ENCODE measurements around the gene SETD1A. TPM values are rescaled to one million over a fixed set of nuclear protein-coding genes. Genes with fewer than 3 reads are reported as not detected.
A peak's percentile ranks its signal among the peaks of the same experiment; 100 is the strongest.

The SETD1A gene
- 10 to 100 TPM; 15.3 to 23.3 (median 18.6) TPM for polyA plus RNA-seq (ENCODE audit: insufficient read length in 4 of 4)

GRCh38 chr16:30957456-30958174 is at the start of gene SETD1A:
SETD1A (plus strand) TSS chr16:30957754; CDS start chr16:30958732, 978 bp downstream.
- peak; percentile 90 to 96 (median 93) for DNase-seq (ENCODE audit: low read depth in 4 of 4, low spot score in 2 of 4)

GRCh38 chr16:30910427-30911029 is 47.0 kb upstream of the SETD1A start:
- no peak for DNase-seq (ENCODE audit: low read depth in 4 of 4, low spot score in 2 of 4)

- DNase-seq (ENCODE audit: low read depth in 4 of 4, low spot score in 2 of 4) = no peak
Observed at GRCh38 chr16:30912794-30913412, 44.7 kb upstream of the SETD1A start.

GRCh38 chr16:30914830-30915229 is 42.7 kb upstream of the SETD1A start:
- DNase-seq (ENCODE audit: low read depth in 4 of 4, low spot score in 2 of 4) = no peak

- no peak for DNase-seq (ENCODE audit: low read depth in 4 of 4, low spot score in 2 of 4)
Observed at GRCh38 chr16:30918614-30919013, 38.9 kb upstream of the SETD1A start.

- DNase-seq (ENCODE audit: low read depth in 4 of 4, low spot score in 2 of 4) = no peak
Observed at GRCh38 chr16:30920891-30921290, 36.7 kb upstream of the SETD1A start.

- no peak for DNase-seq (ENCODE audit: low read depth in 4 of 4, low spot score in 2 of 4)
Observed at GRCh38 chr16:30921459-30921747, 36.2 kb upstream of the SETD1A start.

- DNase-seq (ENCODE audit: low read depth in 4 of 4, low spot score in 2 of 4) = peak; percentile 91 to 97 (median 94)
Observed at GRCh38 chr16:30921748-30922419, 35.7 kb upstream of the SETD1A start.

GRCh38 chr16:30922420-30922959 is 35.1 kb upstream of the SETD1A start:
- peak; percentile 98 to 100 (median 99) for DNase-seq (ENCODE audit: low read depth in 4 of 4, low spot score in 2 of 4)

GRCh38 chr16:30922960-30923535 is 34.5 kb upstream of the SETD1A start:
- peak; percentile 98 to 100 (median 100) for DNase-seq (ENCODE audit: low read depth in 4 of 4, low spot score in 2 of 4)

GRCh38 chr16:30923554-30924075 is 33.9 kb upstream of the SETD1A start, which contains the start of gene FBXL19:
FBXL19 (plus strand) TSS chr16:30923572; CDS start chr16:30925755, 2,183 bp downstream.
- DNase-seq (ENCODE audit: low read depth in 4 of 4, low spot score in 2 of 4) = peak in 1 of 4 donors; percentile 45

GRCh38 chr16:30924076-30924912 is 33.3 kb upstream of the SETD1A start:
- DNase-seq (ENCODE audit: low read depth in 4 of 4, low spot score in 2 of 4) = no peak

GRCh38 chr16:30924913-30925631 is 32.5 kb upstream of the SETD1A start:
- no peak for DNase-seq (ENCODE audit: low read depth in 4 of 4, low spot score in 2 of 4)

- no peak for DNase-seq (ENCODE audit: low read depth in 4 of 4, low spot score in 2 of 4)
Observed at GRCh38 chr16:30925632-30925987, 31.9 kb upstream of the SETD1A start.

- DNase-seq (ENCODE audit: low read depth in 4 of 4, low spot score in 2 of 4) = no peak
Observed at GRCh38 chr16:30925995-30926811, 31.4 kb upstream of the SETD1A start.

- DNase-seq (ENCODE audit: low read depth in 4 of 4, low spot score in 2 of 4) = no peak
Observed at GRCh38 chr16:30926937-30927788, 30.4 kb upstream of the SETD1A start.

- DNase-seq (ENCODE audit: low read depth in 4 of 4, low spot score in 2 of 4) = peak in 3 of 4 donors; percentile 52 to 80 (median 61)
Observed at GRCh38 chr16:30927789-30928378, 29.7 kb upstream of the SETD1A start.

Data from left renal cortex interstitium (tissue), 4 donors.